ENCODE data around the gene ADA.

The ADA gene

GRCh38 chr20:44646023-44646640 lies 5.4 kb downstream of the ADA start:
- Histone ChIP-seq H3K79me1 (ENCODE audit: low read depth, low read length) (peaks cover 10% of the 10 kb centered on the region), H3K23ac (ENCODE audit: low read depth, low read length, poor library complexity) (peak overlapping the region; percentile 4), H2BK15ac (ENCODE audit: low read length) (peak overlapping the region; percentile 78), H2AK5ac (ENCODE audit: low read depth, low read length) (peak overlapping the region; percentile 98), H4K91ac (ENCODE audit: low read depth, low read length, poor library complexity) (peak overlapping the region; percentile 34), H3K36me3 (replicated peaks in 1 of 2; ENCODE audit: control insufficient read depth in 2 of 2, insufficient read depth in 2 of 2, low read length in 2 of 2) (no peaks in the 10 kb centered on the region), H3K9me3 (replicated peaks in 1 of 2; ENCODE audit: control insufficient read depth in 2 of 2, insufficient read depth in 1 of 2, low read depth in 1 of 2, low read length in 2 of 2) (peaks cover 2 to 4% of the 10 kb centered on the region in 2 donors), H2BK120ac (ENCODE audit: low read depth, low read length) (peak overlapping the region; percentile 58), H3K4me3 (ENCODE audit: low read length in 2 of 2) (no peak overlapping the region), H3K18ac (ENCODE audit: low read length) (peak overlapping the region; percentile 94), H2BK5ac (ENCODE audit: low read length) (peak overlapping the region; percentile 96), H3K4ac (ENCODE audit: low read length) (no peak overlapping the region), H3K9ac (ENCODE audit: low read depth, low read length, poor library complexity) (peak overlapping the region; percentile 47), H2AFZ (ENCODE audit: low read length) (peak overlapping the region; percentile 9), H3K27ac (replicated peaks; ENCODE audit: low read length) (peak overlapping the region; percentile 97), H3K4me2 (ENCODE audit: insufficient read depth, low read length, poor library complexity, severe bottlenecking) (no peak overlapping the region), H3K27me3 (ENCODE audit: control insufficient read depth in 3 of 3, insufficient read depth in 3 of 3, low read depth in 1 of 3, low read length in 3 of 3) (no peaks in the 10 kb centered on the region), H4K8ac (ENCODE audit: low read depth, low read length) (no peak overlapping the region), H3K14ac (ENCODE audit: low read length) (peak overlapping the region; percentile 48), H2BK12ac (ENCODE audit: low read length) (peak overlapping the region; percentile 78), H3K4me1 (ENCODE audit: control insufficient read depth in 2 of 2, insufficient read depth in 1 of 2, low read depth in 1 of 2, low read length in 2 of 2) (peaks cover 50 to 52% of the 10 kb centered on the region in 2 donors)
- peak; percentile 51 for DNase-seq (ENCODE audit: low spot score)
- no CpG with 5 or more reads among the region's 4 CpGs for WGBS, 2 donors (ENCODE audit: extremely low coverage in 2 of 2, insufficient read length in 2 of 2, insufficient replicate concordance in 1 of 2)

- no peak overlapping the region for H2BK120ac ChIP-seq (ENCODE audit: low read depth, low read length)
- no peak overlapping the region for H4K8ac ChIP-seq (ENCODE audit: low read depth, low read length)
- H3K4ac ChIP-seq (ENCODE audit: low read length), result no peak overlapping the region
- H3K79me1 ChIP-seq (ENCODE audit: low read depth, low read length), result peaks cover 4% of the 10 kb centered on the region
- H2AFZ ChIP-seq (ENCODE audit: low read length), result no peak overlapping the region
- peak overlapping the region; percentile 72 for H2BK5ac ChIP-seq (ENCODE audit: low read length)
- no peak overlapping the region for H3K14ac ChIP-seq (ENCODE audit: low read length)
- peaks cover 0 to 5% of the 10 kb centered on the region in 2 donors for H3K36me3 ChIP-seq (replicated peaks in 1 of 2; ENCODE audit: control insufficient read depth in 2 of 2, insufficient read depth in 2 of 2, low read length in 2 of 2)
- H2BK15ac ChIP-seq (ENCODE audit: low read length), result peak overlapping the region; percentile 5
- no CpG with 5 or more reads among the region's 7 CpGs for WGBS, 2 donors (ENCODE audit: extremely low coverage in 2 of 2, insufficient read length in 2 of 2, insufficient replicate concordance in 1 of 2)
- H3K18ac ChIP-seq (ENCODE audit: low read length), result peak overlapping the region; percentile 41
- H2AK5ac ChIP-seq (ENCODE audit: low read depth, low read length), result peak overlapping the region; percentile 93
- H3K23ac ChIP-seq (ENCODE audit: low read depth, low read length, poor library complexity), result no peak overlapping the region
- DNase-seq (ENCODE audit: low spot score), result no peak
- no peak overlapping the region for H4K91ac ChIP-seq (ENCODE audit: low read depth, low read length, poor library complexity)
- peak overlapping the region; percentile 31 for H3K9ac ChIP-seq (ENCODE audit: low read depth, low read length, poor library complexity)
- no peak overlapping the region for H3K4me3 ChIP-seq (ENCODE audit: low read length in 2 of 2)
- peaks cover 40 to 42% of the 10 kb centered on the region in 2 donors for H3K4me1 ChIP-seq (ENCODE audit: control insufficient read depth in 2 of 2, insufficient read depth in 1 of 2, low read depth in 1 of 2, low read length in 2 of 2)
- no peak overlapping the region for H2BK12ac ChIP-seq (ENCODE audit: low read length)
- no peak overlapping the region for H3K4me2 ChIP-seq (ENCODE audit: insufficient read depth, low read length, poor library complexity, severe bottlenecking)
- H3K27me3 ChIP-seq (ENCODE audit: control insufficient read depth in 3 of 3, insufficient read depth in 3 of 3, low read depth in 1 of 3, low read length in 3 of 3), result no peaks in the 10 kb centered on the region
- H3K9me3 ChIP-seq (replicated peaks in 1 of 2; ENCODE audit: control insufficient read depth in 2 of 2, insufficient read depth in 1 of 2, low read depth in 1 of 2, low read length in 2 of 2), result peaks cover 5 to 9% of the 10 kb centered on the region in 2 donors
- H3K27ac ChIP-seq (replicated peaks; ENCODE audit: low read length), result no peak overlapping the region
These were observed 6.8 kb downstream of the ADA start for GRCh38 chr20:44644667-44645131.

- peak overlapping the region; percentile 31 for H3K9ac ChIP-seq (ENCODE audit: low read depth, low read length, poor library complexity)
- no peak for DNase-seq (ENCODE audit: low spot score)
- H2BK5ac ChIP-seq (ENCODE audit: low read length), result peak overlapping the region; percentile 72
- peak overlapping the region; percentile 93 for H2AK5ac ChIP-seq (ENCODE audit: low read depth, low read length)
- peaks cover 5 to 9% of the 10 kb centered on the region in 2 donors for H3K9me3 ChIP-seq (replicated peaks in 1 of 2; ENCODE audit: control insufficient read depth in 2 of 2, insufficient read depth in 1 of 2, low read depth in 1 of 2, low read length in 2 of 2)
- H3K27ac ChIP-seq (replicated peaks; ENCODE audit: low read length), result no peak overlapping the region
- no peak overlapping the region for H3K4me2 ChIP-seq (ENCODE audit: insufficient read depth, low read length, poor library complexity, severe bottlenecking)
- H3K4me1 ChIP-seq (ENCODE audit: control insufficient read depth in 2 of 2, insufficient read depth in 1 of 2, low read depth in 1 of 2, low read length in 2 of 2), result peaks cover 40 to 42% of the 10 kb centered on the region in 2 donors
- no CpG with 5 or more reads among the region's 8 CpGs for WGBS, 2 donors (ENCODE audit: extremely low coverage in 2 of 2, insufficient read length in 2 of 2, insufficient replicate concordance in 1 of 2)
- no peak overlapping the region for H2BK12ac ChIP-seq (ENCODE audit: low read length)
- no peak overlapping the region for H2AFZ ChIP-seq (ENCODE audit: low read length)
- H3K4ac ChIP-seq (ENCODE audit: low read length), result peak overlapping the region; percentile 4
- peaks cover 0 to 5% of the 10 kb centered on the region in 2 donors for H3K36me3 ChIP-seq (replicated peaks in 1 of 2; ENCODE audit: control insufficient read depth in 2 of 2, insufficient read depth in 2 of 2, low read length in 2 of 2)
- peaks cover 4% of the 10 kb centered on the region for H3K79me1 ChIP-seq (ENCODE audit: low read depth, low read length)
- peak overlapping the region; percentile 69 for H3K18ac ChIP-seq (ENCODE audit: low read length)
- no peak overlapping the region for H3K23ac ChIP-seq (ENCODE audit: low read depth, low read length, poor library complexity)
- H2BK120ac ChIP-seq (ENCODE audit: low read depth, low read length), result no peak overlapping the region
- peak overlapping the region; percentile 5 for H2BK15ac ChIP-seq (ENCODE audit: low read length)
- H4K91ac ChIP-seq (ENCODE audit: low read depth, low read length, poor library complexity), result peak overlapping the region; percentile 16
- H4K8ac ChIP-seq (ENCODE audit: low read depth, low read length), result no peak overlapping the region
- H3K14ac ChIP-seq (ENCODE audit: low read length), result no peak overlapping the region
- no peaks in the 10 kb centered on the region for H3K27me3 ChIP-seq (ENCODE audit: control insufficient read depth in 3 of 3, insufficient read depth in 3 of 3, low read depth in 1 of 3, low read length in 3 of 3)
- H3K4me3 ChIP-seq (ENCODE audit: low read length in 2 of 2), result no peak overlapping the region
These were observed 7.3 kb downstream of the ADA start for GRCh38 chr20:44644230-44644617.

- no peak overlapping the region for H3K27ac ChIP-seq (replicated peaks; ENCODE audit: low read length)
- H3K4me2 ChIP-seq (ENCODE audit: insufficient read depth, low read length, poor library complexity, severe bottlenecking), result no peak overlapping the region
- peaks cover 5 to 9% of the 10 kb centered on the region in 2 donors for H3K9me3 ChIP-seq (replicated peaks in 1 of 2; ENCODE audit: control insufficient read depth in 2 of 2, insufficient read depth in 1 of 2, low read depth in 1 of 2, low read length in 2 of 2)
- no peak overlapping the region for H4K8ac ChIP-seq (ENCODE audit: low read depth, low read length)
- H3K4me3 ChIP-seq (ENCODE audit: low read length in 2 of 2), result no peak overlapping the region
- no peak for DNase-seq (ENCODE audit: low spot score)
- peak overlapping the region; percentile 5 for H2BK15ac ChIP-seq (ENCODE audit: low read length)
- H3K36me3 ChIP-seq (replicated peaks in 1 of 2; ENCODE audit: control insufficient read depth in 2 of 2, insufficient read depth in 2 of 2, low read length in 2 of 2), result peaks cover 0 to 9% of the 10 kb centered on the region in 2 donors
- H2BK12ac ChIP-seq (ENCODE audit: low read length), result no peak overlapping the region
- no peak overlapping the region for H4K91ac ChIP-seq (ENCODE audit: low read depth, low read length, poor library complexity)
- no peak overlapping the region for H3K14ac ChIP-seq (ENCODE audit: low read length)
- peak overlapping the region; percentile 72 for H2BK5ac ChIP-seq (ENCODE audit: low read length)
- WGBS, 2 donors (ENCODE audit: extremely low coverage in 2 of 2, insufficient read length in 2 of 2, insufficient replicate concordance in 1 of 2), result no CpG with 5 or more reads among the region's 16 CpGs
- H3K9ac ChIP-seq (ENCODE audit: low read depth, low read length, poor library complexity), result no peak overlapping the region
- peak overlapping the region; percentile 69 for H3K18ac ChIP-seq (ENCODE audit: low read length)
- peaks cover 4% of the 10 kb centered on the region for H3K79me1 ChIP-seq (ENCODE audit: low read depth, low read length)
- peaks cover 38 to 40% of the 10 kb centered on the region in 2 donors for H3K4me1 ChIP-seq (ENCODE audit: control insufficient read depth in 2 of 2, insufficient read depth in 1 of 2, low read depth in 1 of 2, low read length in 2 of 2)
- H2AK5ac ChIP-seq (ENCODE audit: low read depth, low read length), result peak overlapping the region; percentile 5
- H2BK120ac ChIP-seq (ENCODE audit: low read depth, low read length), result no peak overlapping the region
- no peak overlapping the region for H3K4ac ChIP-seq (ENCODE audit: low read length)
- no peak overlapping the region for H3K23ac ChIP-seq (ENCODE audit: low read depth, low read length, poor library complexity)
- no peaks in the 10 kb centered on the region for H3K27me3 ChIP-seq (ENCODE audit: control insufficient read depth in 3 of 3, insufficient read depth in 3 of 3, low read depth in 1 of 3, low read length in 3 of 3)
- no peak overlapping the region for H2AFZ ChIP-seq (ENCODE audit: low read length)
These were observed 7.8 kb downstream of the ADA start for GRCh38 chr20:44643596-44644229.

Measured in neuronal stem cell (in vitro differentiated cells).